Activated CD4-positive, alpha-beta T cell treated with anti-CD3 and anti-CD28 coated beads, Interleukin-2, Interleukin-6, amounts not matched to agents 100 ng/mL and 50 ng/mL, durations not matched to agents 16 hours and 8 hours (primary cell): ENCODE data around the gene ROR1.
"Not testable (repeated sequence)": the region's sequence is repeated elsewhere in the genome, so short reads cannot be mapped to it uniquely, and the experiment has no call there.

ENCODE experiments used
- DNase-seq: peaks from one replicate; pipeline ENCODE4 v3.0.0-alpha.2; 2020

The ROR1 gene

GRCh38 chr1:64196074-64196870 lies 422.5 kb downstream of the ROR1 start:
- no peak for DNase-seq

GRCh38 chr1:64197076-64197475 lies 423.3 kb downstream of the ROR1 start:
- no peak for DNase-seq

GRCh38 chr1:64199154-64199553 lies 425.3 kb downstream of the ROR1 start:
- no peak for DNase-seq

- no peak for DNase-seq
Measured at GRCh38 chr1:64200064-64200463, 426.2 kb downstream of the ROR1 start.

GRCh38 chr1:64203420-64203819 lies 429.6 kb downstream of the ROR1 start, which contains the start of gene UBE2U:
UBE2U (plus strand) TSS chr1:64203623; CDS start chr1:64204051, 428 bp downstream.
- no peak for DNase-seq

GRCh38 chr1:64209221-64209620 lies 435.4 kb downstream of the ROR1 start:
- no peak for DNase-seq

GRCh38 chr1:64212031-64212430 lies 438.2 kb downstream of the ROR1 start:
- no peak for DNase-seq

- DNase-seq: no peak
Measured at GRCh38 chr1:64215576-64215975, 441.8 kb downstream of the ROR1 start.

- no peak for DNase-seq
Measured at GRCh38 chr1:64220241-64220640, 446.4 kb downstream of the ROR1 start.

GRCh38 chr1:64223329-64224151 lies 449.7 kb downstream of the ROR1 start:
- DNase-seq: peak; percentile 52

- DNase-seq: not testable (repeated sequence)
Measured at GRCh38 chr1:64224236-64224635, 450.4 kb downstream of the ROR1 start.

GRCh38 chr1:64228167-64228957 lies 454.5 kb downstream of the ROR1 start:
- DNase-seq: no peak

GRCh38 chr1:64229307-64229706 lies 455.5 kb downstream of the ROR1 start:
- DNase-seq: no peak
